ENCODE data around the gene MRPL36.

The MRPL36 gene

GRCh38 chr5:1809416-1810035, 9.9 kb upstream of the MRPL36 start:
- peaks cover 53% of the 10 kb centered on the region for H3K79me2 ChIP-seq (ENCODE audit: low read length)
- H4K20me1 ChIP-seq (ENCODE audit: insufficient read depth, low read length) = no peaks in the 10 kb centered on the region
- no peaks in the 10 kb centered on the region for H3K9me3 ChIP-seq (ENCODE audit: insufficient read depth, low read length)
- H3K27me3 ChIP-seq (ENCODE audit: low read depth, low read length) = no peaks in the 10 kb centered on the region
- H2AFZ ChIP-seq (ENCODE audit: low read depth, low read length) = no peak overlapping the region
- H3K9ac ChIP-seq (ENCODE audit: low read length) = no peak overlapping the region
- H3K36me3 ChIP-seq (replicated peaks; ENCODE audit: low read depth, low read length) = peaks cover 15% of the 10 kb centered on the region
- no peak overlapping the region for H3K4me3 ChIP-seq (ENCODE audit: low read length)
- H3K4me1 ChIP-seq (ENCODE audit: low read length) = no peaks in the 10 kb centered on the region
- no peak overlapping the region for H3K4me2 ChIP-seq (ENCODE audit: low read length)
- H3K27ac ChIP-seq (ENCODE audit: low read length) = no peak overlapping the region
- TF ChIP-seq CTCF (IDR thresholded peaks at IDR 0.05; ENCODE audit: low read depth, low read length) (no peak), EZH2phosphoT487 (IDR thresholded peaks at IDR 0.05; ENCODE audit: low read depth) (no peak)

GRCh38 chr5:1808439-1808838, 8.8 kb upstream of the MRPL36 start:
- peaks cover 63% of the 10 kb centered on the region for H3K79me2 ChIP-seq (ENCODE audit: low read length)
- peaks cover 14% of the 10 kb centered on the region for H3K36me3 ChIP-seq (replicated peaks; ENCODE audit: low read depth, low read length)
- no peak overlapping the region for H3K4me3 ChIP-seq (ENCODE audit: low read length)
- H3K4me1 ChIP-seq (ENCODE audit: low read length) = no peaks in the 10 kb centered on the region
- TF ChIP-seq CTCF (IDR thresholded peaks at IDR 0.05; ENCODE audit: low read depth, low read length) (no peak), EZH2phosphoT487 (IDR thresholded peaks at IDR 0.05; ENCODE audit: low read depth) (no peak)
- H3K9me3 ChIP-seq (ENCODE audit: insufficient read depth, low read length) = no peaks in the 10 kb centered on the region
- no peak overlapping the region for H2AFZ ChIP-seq (ENCODE audit: low read depth, low read length)
- H3K27ac ChIP-seq (ENCODE audit: low read length) = no peak overlapping the region
- no peaks in the 10 kb centered on the region for H3K27me3 ChIP-seq (ENCODE audit: low read depth, low read length)
- H3K9ac ChIP-seq (ENCODE audit: low read length) = no peak overlapping the region
- no peaks in the 10 kb centered on the region for H4K20me1 ChIP-seq (ENCODE audit: insufficient read depth, low read length)
- H3K4me2 ChIP-seq (ENCODE audit: low read length) = no peak overlapping the region

- H4K20me1 ChIP-seq (ENCODE audit: insufficient read depth, low read length) = no peaks in the 10 kb centered on the region
- H2AFZ ChIP-seq (ENCODE audit: low read depth, low read length) = no peak overlapping the region
- TF ChIP-seq CTCF (IDR thresholded peaks at IDR 0.05; ENCODE audit: low read depth, low read length) (no peak), EZH2phosphoT487 (IDR thresholded peaks at IDR 0.05; ENCODE audit: low read depth) (no peak)
- no peak overlapping the region for H3K9ac ChIP-seq (ENCODE audit: low read length)
- no peaks in the 10 kb centered on the region for H3K27me3 ChIP-seq (ENCODE audit: low read depth, low read length)
- no peaks in the 10 kb centered on the region for H3K9me3 ChIP-seq (ENCODE audit: insufficient read depth, low read length)
- H3K4me1 ChIP-seq (ENCODE audit: low read length) = no peaks in the 10 kb centered on the region
- no peak overlapping the region for H3K27ac ChIP-seq (ENCODE audit: low read length)
- no peak overlapping the region for H3K4me2 ChIP-seq (ENCODE audit: low read length)
- H3K79me2 ChIP-seq (ENCODE audit: low read length) = peaks cover 72% of the 10 kb centered on the region
- H3K36me3 ChIP-seq (replicated peaks; ENCODE audit: low read depth, low read length) = peaks cover 19% of the 10 kb centered on the region
- H3K4me3 ChIP-seq (ENCODE audit: low read length) = no peak overlapping the region
Observed at GRCh38 chr5:1807451-1808185, 8.0 kb upstream of the MRPL36 start.

- no peak for TF ChIP-seq EZH2phosphoT487 (IDR thresholded peaks at IDR 0.05; ENCODE audit: low read depth)
- no peak for TF ChIP-seq CTCF (IDR thresholded peaks at IDR 0.05; ENCODE audit: low read depth, low read length)
- Histone ChIP-seq H3K36me3 (replicated peaks; ENCODE audit: low read depth, low read length) (peaks cover 19% of the 10 kb centered on the region), H3K9me3 (ENCODE audit: insufficient read depth, low read length) (no peaks in the 10 kb centered on the region), H3K79me2 (ENCODE audit: low read length) (peaks cover 78% of the 10 kb centered on the region), H2AFZ (ENCODE audit: low read depth, low read length) (no peak overlapping the region), H4K20me1 (ENCODE audit: insufficient read depth, low read length) (no peaks in the 10 kb centered on the region), H3K9ac (ENCODE audit: low read length) (no peak overlapping the region), H3K4me1 (ENCODE audit: low read length) (0 out of 2 replicates have a peak, but pooled peaks cover 2% of the 10 kb centered on the region), H3K4me2 (ENCODE audit: low read length) (no peak overlapping the region), H3K4me3 (ENCODE audit: low read length) (no peak overlapping the region), H3K27me3 (ENCODE audit: low read depth, low read length) (no peaks in the 10 kb centered on the region), H3K27ac (ENCODE audit: low read length) (no peak overlapping the region)
Observed at GRCh38 chr5:1806974-1807373, 7.3 kb upstream of the MRPL36 start.

Data from OCI-LY3 (cell line).